Measurements from ENCODE around the gene SPATA25.
A peak's percentile ranks its signal among the peaks of the same experiment; 100 is the strongest.

Gene SPATA25

GRCh38 chr20:45861221-45862075, 26.0 kb downstream of the SPATA25 start:
- no peaks in the 10 kb centered on the region for H3K9me3 ChIP-seq (ENCODE audit: insufficient read depth, low read length)
- H3K4me2 ChIP-seq (ENCODE audit: low read length): no peak overlapping the region
- no peak overlapping the region for H3K9ac ChIP-seq (ENCODE audit: low read length)
- H2AFZ ChIP-seq (ENCODE audit: low read depth, low read length): no peak overlapping the region
- H3K4me1 ChIP-seq (ENCODE audit: low read length): peaks cover 10% of the 10 kb centered on the region
- no peak for TF ChIP-seq CTCF (IDR thresholded peaks at IDR 0.05; ENCODE audit: low read depth, low read length)
- no peak for TF ChIP-seq EZH2phosphoT487 (IDR thresholded peaks at IDR 0.05; ENCODE audit: low read depth)
- H3K27ac ChIP-seq (ENCODE audit: low read length): no peak overlapping the region
- no peaks in the 10 kb centered on the region for H4K20me1 ChIP-seq (ENCODE audit: insufficient read depth, low read length)
- no peaks in the 10 kb centered on the region for H3K27me3 ChIP-seq (ENCODE audit: low read depth, low read length)
- H3K4me3 ChIP-seq (ENCODE audit: low read length): no peak overlapping the region
- H3K36me3 ChIP-seq (replicated peaks; ENCODE audit: low read depth, low read length): no peaks in the 10 kb centered on the region
- peaks cover 10% of the 10 kb centered on the region for H3K79me2 ChIP-seq (ENCODE audit: low read length)

GRCh38 chr20:45860560-45861220, 26.7 kb downstream of the SPATA25 start:
- peaks cover 15% of the 10 kb centered on the region for H3K4me1 ChIP-seq (ENCODE audit: low read length)
- no peak overlapping the region for H2AFZ ChIP-seq (ENCODE audit: low read depth, low read length)
- H3K4me3 ChIP-seq (ENCODE audit: low read length): no peak overlapping the region
- H3K27me3 ChIP-seq (ENCODE audit: low read depth, low read length): no peaks in the 10 kb centered on the region
- no peak overlapping the region for H3K4me2 ChIP-seq (ENCODE audit: low read length)
- H4K20me1 ChIP-seq (ENCODE audit: insufficient read depth, low read length): no peaks in the 10 kb centered on the region
- H3K79me2 ChIP-seq (ENCODE audit: low read length): peaks cover 17% of the 10 kb centered on the region
- no peaks in the 10 kb centered on the region for H3K9me3 ChIP-seq (ENCODE audit: insufficient read depth, low read length)
- TF ChIP-seq CTCF (IDR thresholded peaks at IDR 0.05; ENCODE audit: low read depth, low read length): no peak
- TF ChIP-seq EZH2phosphoT487 (IDR thresholded peaks at IDR 0.05; ENCODE audit: low read depth): no peak
- H3K36me3 ChIP-seq (replicated peaks; ENCODE audit: low read depth, low read length): no peaks in the 10 kb centered on the region
- no peak overlapping the region for H3K27ac ChIP-seq (ENCODE audit: low read length)
- H3K9ac ChIP-seq (ENCODE audit: low read length): no peak overlapping the region

GRCh38 chr20:45859916-45860315, 27.5 kb downstream of the SPATA25 start:
- H4K20me1 ChIP-seq (ENCODE audit: insufficient read depth, low read length): no peaks in the 10 kb centered on the region
- TF ChIP-seq EZH2phosphoT487 (IDR thresholded peaks at IDR 0.05; ENCODE audit: low read depth): no peak
- no peak for TF ChIP-seq CTCF (IDR thresholded peaks at IDR 0.05; ENCODE audit: low read depth, low read length)
- peaks cover 2% of the 10 kb centered on the region for H3K36me3 ChIP-seq (replicated peaks; ENCODE audit: low read depth, low read length)
- H3K4me2 ChIP-seq (ENCODE audit: low read length): no peak overlapping the region
- no peak overlapping the region for H2AFZ ChIP-seq (ENCODE audit: low read depth, low read length)
- no peak overlapping the region for H3K9ac ChIP-seq (ENCODE audit: low read length)
- no peaks in the 10 kb centered on the region for H3K9me3 ChIP-seq (ENCODE audit: insufficient read depth, low read length)
- no peaks in the 10 kb centered on the region for H3K27me3 ChIP-seq (ENCODE audit: low read depth, low read length)
- peaks cover 15% of the 10 kb centered on the region for H3K4me1 ChIP-seq (ENCODE audit: low read length)
- H3K79me2 ChIP-seq (ENCODE audit: low read length): peaks cover 17% of the 10 kb centered on the region
- no peak overlapping the region for H3K27ac ChIP-seq (ENCODE audit: low read length)
- no peak overlapping the region for H3K4me3 ChIP-seq (ENCODE audit: low read length)

GRCh38 chr20:45857882-45858216, 29.6 kb downstream of the SPATA25 start:
- Histone ChIP-seq H3K79me2 (ENCODE audit: low read length) (peaks cover 17% of the 10 kb centered on the region), H3K27me3 (ENCODE audit: low read depth, low read length) (no peaks in the 10 kb centered on the region), H3K27ac (ENCODE audit: low read length) (peak overlapping the region; percentile 63), H3K36me3 (replicated peaks; ENCODE audit: low read depth, low read length) (peaks cover 7% of the 10 kb centered on the region), H2AFZ (ENCODE audit: low read depth, low read length) (peak overlapping the region; percentile 96), H3K9ac (ENCODE audit: low read length) (peak overlapping the region; percentile 81), H3K9me3 (ENCODE audit: insufficient read depth, low read length) (no peaks in the 10 kb centered on the region), H3K4me1 (ENCODE audit: low read length) (peaks cover 15% of the 10 kb centered on the region), H3K4me2 (ENCODE audit: low read length) (peak overlapping the region; percentile 75), H4K20me1 (ENCODE audit: insufficient read depth, low read length) (no peaks in the 10 kb centered on the region), H3K4me3 (ENCODE audit: low read length) (peak overlapping the region; percentile 82)
- TF ChIP-seq CTCF (IDR thresholded peaks at IDR 0.05; ENCODE audit: low read depth, low read length): no peak
- no peak for TF ChIP-seq EZH2phosphoT487 (IDR thresholded peaks at IDR 0.05; ENCODE audit: low read depth)

Measured in OCI-LY3 (cell line).